Measurements from ENCODE around the gene CBFB.
"Not testable (repeated sequence)": the region's sequence is repeated elsewhere in the genome, so short reads cannot be mapped to it uniquely, and the experiment has no call there.

CBFB gene

GRCh38 chr16:67122799-67123198 lies 93.8 kb downstream of the CBFB start:
- DNase-seq (ENCODE audit: low read depth in 2 of 2, low spot score in 1 of 2) = not testable (repeated sequence)

GRCh38 chr16:67128417-67128816 lies 99.5 kb downstream of the CBFB start:
- no peak for DNase-seq (ENCODE audit: low read depth in 2 of 2, low spot score in 1 of 2)

- DNase-seq (ENCODE audit: low read depth in 2 of 2, low spot score in 1 of 2) = no peak
Measured at GRCh38 chr16:67128887-67129286, 99.9 kb downstream of the CBFB start.

- DNase-seq (ENCODE audit: low read depth in 2 of 2, low spot score in 1 of 2) = no peak
Measured at GRCh38 chr16:67129422-67129821, 100.5 kb downstream of the CBFB start.

- DNase-seq (ENCODE audit: low read depth in 2 of 2, low spot score in 1 of 2) = no peak
Measured at GRCh38 chr16:67137605-67138004, 108.7 kb downstream of the CBFB start.

GRCh38 chr16:67141391-67141790 lies 112.4 kb downstream of the CBFB start:
- DNase-seq (ENCODE audit: low read depth in 2 of 2, low spot score in 1 of 2) = no peak

- no peak for DNase-seq (ENCODE audit: low read depth in 2 of 2, low spot score in 1 of 2)
Measured at GRCh38 chr16:67142342-67142741, 113.4 kb downstream of the CBFB start.

- DNase-seq (ENCODE audit: low read depth in 2 of 2, low spot score in 1 of 2) = no peak
Measured at GRCh38 chr16:67144943-67145342, 116.0 kb downstream of the CBFB start.

GRCh38 chr16:67145746-67146145 lies 116.8 kb downstream of the CBFB start:
- no peak for DNase-seq (ENCODE audit: low read depth in 2 of 2, low spot score in 1 of 2)

- no peak for DNase-seq (ENCODE audit: low read depth in 2 of 2, low spot score in 1 of 2)
Measured at GRCh38 chr16:67146523-67147357, 117.8 kb downstream of the CBFB start.

- no peak for DNase-seq (ENCODE audit: low read depth in 2 of 2, low spot score in 1 of 2)
Measured at GRCh38 chr16:67147437-67148140, 118.6 kb downstream of the CBFB start.

- no peak for DNase-seq (ENCODE audit: low read depth in 2 of 2, low spot score in 1 of 2)
Measured at GRCh38 chr16:67148221-67148620, 119.3 kb downstream of the CBFB start.

- DNase-seq (ENCODE audit: low read depth in 2 of 2, low spot score in 1 of 2) = no peak
Measured at GRCh38 chr16:67148656-67149275, 119.8 kb downstream of the CBFB start.

- DNase-seq (ENCODE audit: low read depth in 2 of 2, low spot score in 1 of 2) = no peak
Measured at GRCh38 chr16:67149276-67150046, 120.5 kb downstream of the CBFB start.

- DNase-seq (ENCODE audit: low read depth in 2 of 2, low spot score in 1 of 2) = no peak
Measured at GRCh38 chr16:67150047-67150832, 121.3 kb downstream of the CBFB start.
